SK-N-MC (cell line): ENCODE results near the gene RNLS.

Experiments
- EZH2 ChIP-seq: fragments of 200-600 bp; sonication (generic); IDR thresholded peaks from one replicate; pipeline ENCODE4 v1.6.1; 2017; ENCODE audit warnings: antibody characterized with exemption
- POLR2AphosphoS5 ChIP-seq: IDR thresholded peaks from 2 replicates; pipeline ENCODE4 v1.6.1; 2012; ENCODE audit warnings: mild to moderate bottlenecking, low read depth, low read length, borderline replicate concordance

GRCh38 chr10:88541116-88541626, 41.9 kb downstream of the RNLS start:
- TF ChIP-seq EZH2: no peak
- TF ChIP-seq POLR2AphosphoS5: no peak
